Upper lobe of left lung (tissue), 4 donors: ENCODE results near the gene CNGA1.

Experiments
- POLR2A ChIP-seq, 4 donors: fragments of 450-650 bp; IDR thresholded peaks; one replicate each; pipeline ENCODE4 v1.5.1; 2016 to 2017; ENCODE audit warnings: antibody characterized with exemption in 4 of 4, mild to moderate bottlenecking in 2 of 4
- POLR2AphosphoS5 ChIP-seq, 2 donors: sonication (generic); formaldehyde crosslinking; IDR thresholded peaks; one replicate each; pipeline ENCODE4 v1.5.1; 2017; ENCODE audit warnings: antibody characterized with exemption in 2 of 2
- TF ChIP-seq, protein P1 (sequence below), 6 experiments: fragments of 450-650 bp in 4 of 6; fragments of 200-600 bp in 2 of 6; sonication (generic) in 2 of 6; IDR thresholded peaks; one replicate each; pipeline ENCODE4 v1.5.1; 2016 to 2019; ENCODE audit warnings: antibody characterized with exemption in 6 of 6

GRCh38 chr4:48039561-48039960 lies 23.1 kb upstream of the CNGA1 start:
- TF ChIP-seq POLR2AphosphoS5 (IDR thresholded peaks at IDR 0.05) (no peak), POLR2A (IDR thresholded peaks at IDR 0.05) (no peak)
- TF ChIP-seq, protein P1, sequence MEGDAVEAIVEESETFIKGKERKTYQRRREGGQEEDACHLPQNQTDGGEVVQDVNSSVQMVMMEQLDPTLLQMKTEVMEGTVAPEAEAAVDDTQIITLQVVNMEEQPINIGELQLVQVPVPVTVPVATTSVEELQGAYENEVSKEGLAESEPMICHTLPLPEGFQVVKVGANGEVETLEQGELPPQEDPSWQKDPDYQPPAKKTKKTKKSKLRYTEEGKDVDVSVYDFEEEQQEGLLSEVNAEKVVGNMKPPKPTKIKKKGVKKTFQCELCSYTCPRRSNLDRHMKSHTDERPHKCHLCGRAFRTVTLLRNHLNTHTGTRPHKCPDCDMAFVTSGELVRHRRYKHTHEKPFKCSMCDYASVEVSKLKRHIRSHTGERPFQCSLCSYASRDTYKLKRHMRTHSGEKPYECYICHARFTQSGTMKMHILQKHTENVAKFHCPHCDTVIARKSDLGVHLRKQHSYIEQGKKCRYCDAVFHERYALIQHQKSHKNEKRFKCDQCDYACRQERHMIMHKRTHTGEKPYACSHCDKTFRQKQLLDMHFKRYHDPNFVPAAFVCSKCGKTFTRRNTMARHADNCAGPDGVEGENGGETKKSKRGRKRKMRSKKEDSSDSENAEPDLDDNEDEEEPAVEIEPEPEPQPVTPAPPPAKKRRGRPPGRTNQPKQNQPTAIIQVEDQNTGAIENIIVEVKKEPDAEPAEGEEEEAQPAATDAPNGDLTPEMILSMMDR (IDR thresholded peaks at IDR 0.05) = no peak
